HEK293T (cell line): ENCODE data around the gene UBE2B.

Experiments
- FOXM1 ChIP-seq: fragments of 450-650 bp; IDR thresholded peaks from 2 replicates; pipeline ENCODE4 v1.6.1; 2017; ENCODE audit warnings: mild to moderate bottlenecking, borderline replicate concordance
- SUZ12 ChIP-seq: fragments of 450-650 bp; IDR thresholded peaks from 2 replicates; pipeline ENCODE4 v1.6.1; 2016; ENCODE audit warnings: mild to moderate bottlenecking

DNA sequence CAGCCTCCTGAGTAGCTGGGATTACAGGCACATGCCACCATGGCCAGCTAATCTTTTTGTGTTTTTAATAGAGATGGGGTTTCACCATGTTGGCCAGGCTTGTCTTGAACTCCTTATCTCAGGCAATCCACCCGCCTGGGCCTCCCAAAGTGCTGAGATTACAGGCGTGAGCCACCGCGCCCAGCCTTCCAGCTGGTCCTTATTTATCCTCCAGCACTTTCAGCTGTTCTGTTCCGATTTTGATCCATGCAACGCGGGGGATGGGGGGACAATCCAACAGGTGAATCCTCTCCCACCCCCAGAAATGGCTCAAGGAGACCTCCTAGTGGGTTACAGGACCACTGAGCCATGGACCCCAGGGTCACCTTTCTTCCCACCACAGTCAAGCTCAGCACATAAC, 55.0 kb downstream of the UBE2B start:
- no peak for TF ChIP-seq FOXM1
- TF ChIP-seq SUZ12: no peak
